AG09309 (cell line): Measurements from ENCODE around the gene FBXO46.
"Not testable (repeated sequence)": the region's sequence is repeated elsewhere in the genome, so short reads cannot be mapped to it uniquely, and the experiment has no call there.

ENCODE experiments used
- DNase-seq: peaks from one replicate; pipeline ENCODE4 v3.0.0-alpha.2; 2010; ENCODE audit warnings: low read depth
- H3K4me3 ChIP-seq: 2 replicates; pipeline ENCODE4 v1.5.1; 2011; ENCODE audit warnings: mild to moderate bottlenecking, low read depth, low read length, moderate library complexity; ENCODE audit not compliant: control insufficient read depth
- TF ChIP-seq, protein P1 (sequence below): IDR thresholded peaks from 2 replicates; pipeline ENCODE4 v1.5.1; 2011; ENCODE audit warnings: mild to moderate bottlenecking, low read depth, low read length, inconsistent platforms; ENCODE audit not compliant: insufficient read depth, control insufficient read depth; ENCODE audit errors: missing control alignments

Gene FBXO46

GRCh38 chr19:45692187-45693105 lies 38.2 kb downstream of the FBXO46 start, which contains the start of gene QPCTL:
Gene QPCTL, plus strand, starts transcription at chr19:45692666. Its CDS starts 38 bp downstream, at chr19:45692704.
- TF ChIP-seq, protein P1, sequence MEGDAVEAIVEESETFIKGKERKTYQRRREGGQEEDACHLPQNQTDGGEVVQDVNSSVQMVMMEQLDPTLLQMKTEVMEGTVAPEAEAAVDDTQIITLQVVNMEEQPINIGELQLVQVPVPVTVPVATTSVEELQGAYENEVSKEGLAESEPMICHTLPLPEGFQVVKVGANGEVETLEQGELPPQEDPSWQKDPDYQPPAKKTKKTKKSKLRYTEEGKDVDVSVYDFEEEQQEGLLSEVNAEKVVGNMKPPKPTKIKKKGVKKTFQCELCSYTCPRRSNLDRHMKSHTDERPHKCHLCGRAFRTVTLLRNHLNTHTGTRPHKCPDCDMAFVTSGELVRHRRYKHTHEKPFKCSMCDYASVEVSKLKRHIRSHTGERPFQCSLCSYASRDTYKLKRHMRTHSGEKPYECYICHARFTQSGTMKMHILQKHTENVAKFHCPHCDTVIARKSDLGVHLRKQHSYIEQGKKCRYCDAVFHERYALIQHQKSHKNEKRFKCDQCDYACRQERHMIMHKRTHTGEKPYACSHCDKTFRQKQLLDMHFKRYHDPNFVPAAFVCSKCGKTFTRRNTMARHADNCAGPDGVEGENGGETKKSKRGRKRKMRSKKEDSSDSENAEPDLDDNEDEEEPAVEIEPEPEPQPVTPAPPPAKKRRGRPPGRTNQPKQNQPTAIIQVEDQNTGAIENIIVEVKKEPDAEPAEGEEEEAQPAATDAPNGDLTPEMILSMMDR, result no peak
- peak within 1 kb of the TSS; percentile 71 for H3K4me3 ChIP-seq
- peak; percentile 99 for DNase-seq

DNA sequence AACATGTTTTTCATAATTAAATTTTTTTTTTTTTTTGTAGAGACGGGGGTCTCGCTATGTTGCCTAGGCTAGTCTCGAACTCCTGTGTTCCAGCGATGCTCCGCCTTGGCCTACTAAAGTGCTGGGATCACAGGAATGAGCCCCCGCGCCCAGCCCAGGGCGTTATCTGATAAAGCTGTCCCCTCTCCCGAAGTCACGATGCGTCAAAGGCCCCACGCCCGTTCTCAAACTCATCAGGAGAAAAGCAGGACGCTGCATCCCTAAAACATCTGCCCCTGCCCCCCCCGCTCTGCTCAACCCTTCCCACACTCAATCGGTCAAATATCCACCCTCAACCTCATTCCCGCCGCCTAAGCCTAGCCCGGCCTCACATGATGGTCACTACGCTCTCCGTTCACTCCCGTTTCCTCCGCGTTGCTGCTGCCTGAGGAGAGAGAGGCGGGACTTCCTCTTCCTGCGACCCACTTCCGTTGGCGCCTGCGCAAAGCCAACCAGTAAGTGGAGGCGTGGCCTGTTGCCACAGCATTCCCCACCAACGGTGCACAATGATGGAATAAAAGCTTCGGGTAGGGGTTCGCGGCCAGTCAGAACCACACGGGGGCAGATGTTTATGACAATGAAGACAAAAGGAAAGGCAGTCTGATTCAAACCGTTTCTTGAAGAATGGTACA lies 39.0 kb downstream of the FBXO46 start, which contains the start of gene SNRPD2:
Gene SNRPD2 (minus strand): TSS at position 438 of the 671 bp plus-strand sequence. CDS start 65 bp downstream, at position 373.
- DNase-seq, result peak; percentile 78
- H3K4me3 ChIP-seq, result peak within 1 kb of the TSS; percentile 71
- TF ChIP-seq, protein P1, result no peak

- DNase-seq, result no peak
- no peak overlapping the region for H3K4me3 ChIP-seq
- TF ChIP-seq, protein P1, result no peak
Measured at GRCh38 chr19:45687599-45687998, 43.1 kb downstream of the FBXO46 start.

GRCh38 chr19:45685045-45685444 lies 45.7 kb downstream of the FBXO46 start:
- not testable (repeated sequence) for H3K4me3 ChIP-seq, DNase-seq

- DNase-seq, result no peak
- H3K4me3 ChIP-seq, result no peak overlapping the region
- TF ChIP-seq, protein P1, result no peak
Measured at GRCh38 chr19:45682908-45683307, 47.8 kb downstream of the FBXO46 start.

DNA sequence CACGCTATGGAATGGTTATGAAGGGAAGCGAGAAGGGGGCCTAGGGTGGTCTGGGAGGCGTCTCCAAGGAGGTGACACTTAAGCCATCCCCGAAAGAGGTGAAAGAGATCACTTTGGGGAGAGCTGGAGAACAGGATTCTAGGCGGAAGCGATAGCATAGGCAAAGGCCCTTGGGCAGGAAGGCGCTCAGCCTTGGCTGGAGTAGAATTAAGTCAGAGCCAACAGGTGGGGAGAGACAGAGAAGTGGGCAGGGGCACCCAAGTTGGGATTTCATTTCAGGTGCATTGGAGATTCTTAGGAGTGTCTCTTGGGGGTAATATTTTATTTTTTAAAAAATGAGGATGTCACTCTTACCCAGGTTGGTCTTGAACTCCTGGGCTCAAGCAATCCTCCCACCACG lies 48.6 kb downstream of the FBXO46 start:
- DNase-seq, result no peak
- no peak overlapping the region for H3K4me3 ChIP-seq
- TF ChIP-seq, protein P1, result no peak

- H3K4me3 ChIP-seq, result peak overlapping the region; percentile 41
- DNase-seq, result no peak
- TF ChIP-seq, protein P1, result peak; percentile 85
Measured at GRCh38 chr19:45681391-45682015, 49.2 kb downstream of the FBXO46 start.
